Measurements from ENCODE around the gene PRKAR1B.

Gene PRKAR1B

GRCh38 chr7:508461-509170 is 218.5 kb downstream of the PRKAR1B start:
- TF ChIP-seq CTCF (IDR thresholded peaks at IDR 0.05; ENCODE audit: low read depth, low read length): no peak
- no peak for DNase-seq (ENCODE audit: low read depth in 2 of 2)
- H3K4me3 ChIP-seq (replicated peaks in 1 of 2; ENCODE audit: low read depth in 2 of 2, low read length in 2 of 2): no peak overlapping the region

GRCh38 chr7:507623-508300 is 219.3 kb downstream of the PRKAR1B start:
- DNase-seq (ENCODE audit: low read depth in 2 of 2): no peak
- H3K4me3 ChIP-seq (replicated peaks in 1 of 2; ENCODE audit: low read depth in 2 of 2, low read length in 2 of 2): no peak overlapping the region
- TF ChIP-seq CTCF (IDR thresholded peaks at IDR 0.05; ENCODE audit: low read depth, low read length): no peak

GRCh38 chr7:506921-507622 is 220.0 kb downstream of the PRKAR1B start:
- TF ChIP-seq CTCF (IDR thresholded peaks at IDR 0.05; ENCODE audit: low read depth, low read length): no peak
- DNase-seq (ENCODE audit: low read depth in 2 of 2): no peak
- H3K4me3 ChIP-seq (replicated peaks in 1 of 2; ENCODE audit: low read depth in 2 of 2, low read length in 2 of 2): no peak overlapping the region

- H3K4me3 ChIP-seq (replicated peaks in 1 of 2; ENCODE audit: low read depth in 2 of 2, low read length in 2 of 2): no peak overlapping the region
- DNase-seq (ENCODE audit: low read depth in 2 of 2): no peak
- no peak for TF ChIP-seq CTCF (IDR thresholded peaks at IDR 0.05; ENCODE audit: low read depth, low read length)
Measured at GRCh38 chr7:506391-506831, 220.7 kb downstream of the PRKAR1B start.

- DNase-seq (ENCODE audit: low read depth in 2 of 2): no peak
- TF ChIP-seq CTCF (IDR thresholded peaks at IDR 0.05; ENCODE audit: low read depth, low read length): no peak
- H3K4me3 ChIP-seq (replicated peaks in 1 of 2; ENCODE audit: low read depth in 2 of 2, low read length in 2 of 2): no peak overlapping the region
Measured at GRCh38 chr7:505171-505570, 221.9 kb downstream of the PRKAR1B start.

GRCh38 chr7:504221-505111 is 222.6 kb downstream of the PRKAR1B start:
- no peak for TF ChIP-seq CTCF (IDR thresholded peaks at IDR 0.05; ENCODE audit: low read depth, low read length)
- DNase-seq (ENCODE audit: low read depth in 2 of 2): no peak
- H3K4me3 ChIP-seq (replicated peaks in 1 of 2; ENCODE audit: low read depth in 2 of 2, low read length in 2 of 2): no peak overlapping the region
